ENCODE data around the gene TAS2R39.
"Not testable (repeated sequence)": the region's sequence is repeated elsewhere in the genome, so short reads cannot be mapped to it uniquely, and the experiment has no call there.

The TAS2R39 gene

GRCh38 chr7:143183024-143183423 is at the start of gene TAS2R39:
TSS of gene TAS2R39 (plus strand) at chr7:143183419. CDS start at chr7:143183419, 0 bp downstream.
- H3K4me3 ChIP-seq (ENCODE audit: low read depth, low read length), result no peak within 1 kb of the TSS

GRCh38 chr7:143147070-143147469 is 36.1 kb upstream of the TAS2R39 start:
- no peak overlapping the region for H3K4me3 ChIP-seq (ENCODE audit: low read depth, low read length)

- H3K4me3 ChIP-seq (ENCODE audit: low read depth, low read length), result no peak overlapping the region
Measured at GRCh38 chr7:143148050-143148449, 35.2 kb upstream of the TAS2R39 start.

GRCh38 chr7:143148651-143149050 is 34.6 kb upstream of the TAS2R39 start:
- no peak overlapping the region for H3K4me3 ChIP-seq (ENCODE audit: low read depth, low read length)

- not testable (repeated sequence) for H3K4me3 ChIP-seq (ENCODE audit: low read depth, low read length)
Measured at GRCh38 chr7:143150696-143151095, 32.5 kb upstream of the TAS2R39 start.

- H3K4me3 ChIP-seq (ENCODE audit: low read depth, low read length), result not testable (repeated sequence)
Measured at GRCh38 chr7:143158617-143159016, 24.6 kb upstream of the TAS2R39 start.

GRCh38 chr7:143171697-143172096 is 11.5 kb upstream of the TAS2R39 start:
- no peak overlapping the region for H3K4me3 ChIP-seq (ENCODE audit: low read depth, low read length)

GRCh38 chr7:143172354-143172753 is 10.9 kb upstream of the TAS2R39 start:
- H3K4me3 ChIP-seq (ENCODE audit: low read depth, low read length), result no peak overlapping the region

GRCh38 chr7:143176128-143176527 is 7.1 kb upstream of the TAS2R39 start:
- H3K4me3 ChIP-seq (ENCODE audit: low read depth, low read length), result no peak overlapping the region

- no peak overlapping the region for H3K4me3 ChIP-seq (ENCODE audit: low read depth, low read length)
Measured at GRCh38 chr7:143177374-143178119, 5.7 kb upstream of the TAS2R39 start.

- not testable (repeated sequence) for H3K4me3 ChIP-seq (ENCODE audit: low read depth, low read length)
Measured at GRCh38 chr7:143180771-143181170, 2.4 kb upstream of the TAS2R39 start.

GRCh38 chr7:143181349-143181748 is 1.9 kb upstream of the TAS2R39 start:
- H3K4me3 ChIP-seq (ENCODE audit: low read depth, low read length), result no peak overlapping the region

- no peak overlapping the region for H3K4me3 ChIP-seq (ENCODE audit: low read depth, low read length)
Measured at GRCh38 chr7:143185551-143185950, 2.3 kb downstream of the TAS2R39 start.

GRCh38 chr7:143188994-143189393 is 5.8 kb downstream of the TAS2R39 start:
- H3K4me3 ChIP-seq (ENCODE audit: low read depth, low read length), result no peak overlapping the region

- no peak overlapping the region for H3K4me3 ChIP-seq (ENCODE audit: low read depth, low read length)
Measured at GRCh38 chr7:143193880-143194279, 10.7 kb downstream of the TAS2R39 start.

GRCh38 chr7:143199040-143199439 is 15.8 kb downstream of the TAS2R39 start:
- H3K4me3 ChIP-seq (ENCODE audit: low read depth, low read length), result no peak overlapping the region

- H3K4me3 ChIP-seq (ENCODE audit: low read depth, low read length), result no peak overlapping the region
Measured at GRCh38 chr7:143202161-143202560, 18.9 kb downstream of the TAS2R39 start.

GRCh38 chr7:143203386-143203785 is 20.2 kb downstream of the TAS2R39 start:
- H3K4me3 ChIP-seq (ENCODE audit: low read depth, low read length), result no peak overlapping the region

GRCh38 chr7:143205560-143206293 is 22.5 kb downstream of the TAS2R39 start:
- H3K4me3 ChIP-seq (ENCODE audit: low read depth, low read length), result no peak overlapping the region

- no peak overlapping the region for H3K4me3 ChIP-seq (ENCODE audit: low read depth, low read length)
Measured at GRCh38 chr7:143210541-143210940, 27.3 kb downstream of the TAS2R39 start.

- H3K4me3 ChIP-seq (ENCODE audit: low read depth, low read length), result not testable (repeated sequence)
Measured at GRCh38 chr7:143213478-143213877, 30.3 kb downstream of the TAS2R39 start.

Measured in iPS-11a (cell line).